Osteoblast (primary cell): ENCODE data around the gene TP73. TPM values are rescaled to one million over a fixed set of nuclear protein-coding genes. Genes with fewer than 3 reads are reported as not detected.

Experiments used
- DNase-seq: peaks from one replicate; pipeline ENCODE4 v3.0.0; 2011; ENCODE audit warnings: low spot score, mixed read lengths; ENCODE audit not compliant: insufficient read length; ENCODE audit errors: missing footprints
- H2AFZ ChIP-seq: 2 replicates; pipeline ENCODE4 v1.6.0; 2011; ENCODE audit warnings: mild to moderate bottlenecking, low read length
- H3K27ac ChIP-seq: 2 replicates; pipeline ENCODE4 v1.5.1; 2011; ENCODE audit warnings: mild to moderate bottlenecking, low read depth, low read length, moderate library complexity
- H3K27me3 ChIP-seq: 2 replicates; pipeline ENCODE4 v1.6.0; 2012; ENCODE audit warnings: mild to moderate bottlenecking, control low read depth, inconsistent platforms, low read length, moderate library complexity; ENCODE audit not compliant: insufficient read depth
- H3K36me3 ChIP-seq: 2 replicates; pipeline ENCODE4 v1.5.1; 2011; ENCODE audit warnings: mild to moderate bottlenecking, low read length, control low read depth, moderate library complexity; ENCODE audit not compliant: insufficient read depth
- H3K4me1 ChIP-seq: 2 replicates; pipeline ENCODE4 v1.5.1; 2011; ENCODE audit warnings: mild to moderate bottlenecking, low read length, control low read depth, moderate library complexity; ENCODE audit not compliant: insufficient read depth
- H3K4me2 ChIP-seq: 2 replicates; pipeline ENCODE4 v1.6.0; 2011; ENCODE audit warnings: mild to moderate bottlenecking, low read length; ENCODE audit not compliant: insufficient read depth
- H3K4me3 ChIP-seq: fragments of 200-600 bp; sonication (generic); 3 replicates; pipeline ENCODE4 v1.5.1; 2012; ENCODE audit warnings: mild to moderate bottlenecking, low read length, inconsistent platforms; ENCODE audit not compliant: insufficient read depth
- H3K79me2 ChIP-seq: 2 replicates; pipeline ENCODE4 v1.6.0; 2012; ENCODE audit warnings: mild to moderate bottlenecking, low read length, control low read depth, inconsistent platforms; ENCODE audit not compliant: insufficient read depth
- H3K9me3 ChIP-seq: 2 replicates; pipeline ENCODE4 v1.5.1; 2011; ENCODE audit warnings: low read depth, low read length, control low read depth
- H4K20me1 ChIP-seq: 2 replicates; pipeline ENCODE4 v1.6.0; 2012; ENCODE audit warnings: mild to moderate bottlenecking, low read length, control low read depth; ENCODE audit not compliant: insufficient read depth
- total RNA-seq: library from RNA; depleted of rRNA; stranded (reverse); fragments of >200 nt; gene quantifications from 2 replicates; pipeline ENCODE4 v1.2.3, GENCODE V29; 2012
- TF ChIP-seq, protein P1 (sequence below): IDR thresholded peaks from 2 replicates; pipeline ENCODE4 v1.5.1; 2011; ENCODE audit warnings: mild to moderate bottlenecking, low read depth, low read length, moderate library complexity; ENCODE audit errors: extremely low read depth

TP73 gene
- total RNA-seq, 1 donor = not detected

DNA sequence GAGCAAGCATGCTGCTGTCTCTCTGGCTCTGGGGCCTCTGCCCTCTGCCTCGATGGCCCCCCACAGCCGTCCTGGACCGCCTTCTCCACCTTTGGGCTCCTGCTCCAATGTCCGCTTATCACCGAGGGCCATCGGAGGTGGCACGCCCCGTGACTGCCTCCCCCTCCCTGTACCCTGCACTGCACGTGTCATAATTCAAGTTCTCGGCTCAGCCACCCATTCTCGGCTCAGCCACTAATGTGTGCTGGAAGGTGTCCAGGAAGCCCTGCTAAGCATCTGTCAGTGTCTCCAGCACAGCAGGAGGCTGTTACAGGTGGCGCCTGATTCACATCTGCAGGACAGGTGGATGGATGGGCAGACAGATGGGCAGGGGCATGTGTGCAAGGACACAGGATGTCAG, 45.5 kb downstream of the TP73 start:
- no peak overlapping the region for H3K4me3 ChIP-seq
- no peaks in the 10 kb centered on the region for H3K36me3 ChIP-seq
- H3K9me3 ChIP-seq = no peaks in the 10 kb centered on the region
- H3K4me1 ChIP-seq = no peaks in the 10 kb centered on the region
- H3K27ac ChIP-seq = no peak overlapping the region
- H2AFZ ChIP-seq = no peak overlapping the region
- H3K27me3 ChIP-seq = peaks cover 6% of the 10 kb centered on the region
- no peaks in the 10 kb centered on the region for H3K79me2 ChIP-seq
- no peak overlapping the region for H3K4me2 ChIP-seq
- DNase-seq = no peak
- no peaks in the 10 kb centered on the region for H4K20me1 ChIP-seq
- TF ChIP-seq, protein P1, sequence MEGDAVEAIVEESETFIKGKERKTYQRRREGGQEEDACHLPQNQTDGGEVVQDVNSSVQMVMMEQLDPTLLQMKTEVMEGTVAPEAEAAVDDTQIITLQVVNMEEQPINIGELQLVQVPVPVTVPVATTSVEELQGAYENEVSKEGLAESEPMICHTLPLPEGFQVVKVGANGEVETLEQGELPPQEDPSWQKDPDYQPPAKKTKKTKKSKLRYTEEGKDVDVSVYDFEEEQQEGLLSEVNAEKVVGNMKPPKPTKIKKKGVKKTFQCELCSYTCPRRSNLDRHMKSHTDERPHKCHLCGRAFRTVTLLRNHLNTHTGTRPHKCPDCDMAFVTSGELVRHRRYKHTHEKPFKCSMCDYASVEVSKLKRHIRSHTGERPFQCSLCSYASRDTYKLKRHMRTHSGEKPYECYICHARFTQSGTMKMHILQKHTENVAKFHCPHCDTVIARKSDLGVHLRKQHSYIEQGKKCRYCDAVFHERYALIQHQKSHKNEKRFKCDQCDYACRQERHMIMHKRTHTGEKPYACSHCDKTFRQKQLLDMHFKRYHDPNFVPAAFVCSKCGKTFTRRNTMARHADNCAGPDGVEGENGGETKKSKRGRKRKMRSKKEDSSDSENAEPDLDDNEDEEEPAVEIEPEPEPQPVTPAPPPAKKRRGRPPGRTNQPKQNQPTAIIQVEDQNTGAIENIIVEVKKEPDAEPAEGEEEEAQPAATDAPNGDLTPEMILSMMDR = no peak

DNA sequence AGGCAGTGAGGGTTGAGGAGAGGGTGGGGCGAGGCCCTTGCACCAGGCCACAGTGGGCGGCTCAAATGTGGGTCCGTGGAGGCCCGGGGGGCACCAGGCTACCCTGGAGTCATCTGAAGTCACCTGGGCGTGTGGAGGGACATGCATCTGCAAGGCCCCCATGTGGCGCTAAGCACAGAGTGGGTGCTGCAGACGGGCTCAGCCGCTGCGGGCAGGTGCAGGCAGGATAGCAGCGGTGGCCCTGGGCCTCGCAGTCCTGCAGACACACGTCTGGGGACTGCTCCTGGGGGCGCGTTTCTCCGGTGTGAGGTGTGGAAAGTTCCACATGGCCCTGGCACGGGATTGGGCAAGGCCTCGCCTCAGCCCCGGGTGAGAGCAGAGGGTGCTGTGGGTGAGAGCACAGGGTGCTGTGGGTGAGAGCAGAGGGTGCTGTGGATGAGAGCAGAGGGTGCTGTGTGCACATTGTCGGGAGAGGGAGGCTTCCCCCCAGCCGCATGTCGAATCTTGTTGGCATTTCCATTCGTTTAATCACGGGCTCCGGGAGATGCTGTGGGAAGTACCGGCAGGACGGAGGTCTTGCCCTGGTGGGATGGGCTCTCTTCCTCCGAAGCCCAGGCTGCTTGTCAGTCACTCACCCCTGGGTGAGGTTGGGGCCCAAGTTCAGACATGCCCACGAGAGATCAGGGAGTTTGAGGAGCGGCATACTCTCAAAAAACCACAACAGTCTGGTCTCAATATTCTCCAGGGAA, 46.5 kb downstream of the TP73 start:
- Histone ChIP-seq H3K36me3 (no peaks in the 10 kb centered on the region), H3K4me2 (no peak overlapping the region), H3K27me3 (peaks cover 6% of the 10 kb centered on the region), H4K20me1 (no peaks in the 10 kb centered on the region), H3K9me3 (no peaks in the 10 kb centered on the region), H3K4me3 (no peak overlapping the region), H2AFZ (no peak overlapping the region), H3K79me2 (no peaks in the 10 kb centered on the region), H3K27ac (no peak overlapping the region), H3K4me1 (no peaks in the 10 kb centered on the region)
- TF ChIP-seq, protein P1 = no peak
- DNase-seq = no peak

DNA sequence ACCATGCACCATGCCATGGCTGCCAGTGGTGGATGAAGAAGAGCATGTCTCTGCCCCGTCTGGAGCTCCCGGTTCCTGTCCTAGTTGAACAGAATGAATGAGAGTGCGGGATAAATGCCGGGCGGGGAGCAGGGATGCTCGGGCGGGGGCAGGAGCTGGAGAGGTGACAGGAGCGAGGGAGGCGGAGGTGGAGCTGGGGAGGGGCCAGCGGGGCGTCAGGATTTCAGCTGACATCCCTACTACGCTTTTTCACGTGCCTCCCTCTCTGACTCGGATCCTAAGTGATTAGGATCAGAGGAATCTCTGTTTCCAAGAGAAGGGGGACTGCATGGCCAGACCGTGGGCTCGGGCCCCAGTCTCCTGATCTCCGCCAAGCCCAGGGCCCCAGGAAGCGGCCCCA, 47.3 kb downstream of the TP73 start:
- no peaks in the 10 kb centered on the region for H4K20me1 ChIP-seq
- H3K4me1 ChIP-seq = no peaks in the 10 kb centered on the region
- DNase-seq = no peak
- no peaks in the 10 kb centered on the region for H3K36me3 ChIP-seq
- no peak overlapping the region for H3K4me3 ChIP-seq
- H3K27me3 ChIP-seq = peaks cover 6% of the 10 kb centered on the region
- no peak overlapping the region for H3K27ac ChIP-seq
- no peaks in the 10 kb centered on the region for H3K79me2 ChIP-seq
- TF ChIP-seq, protein P1 = no peak
- no peak overlapping the region for H3K4me2 ChIP-seq
- H3K9me3 ChIP-seq = no peaks in the 10 kb centered on the region
- H2AFZ ChIP-seq = no peak overlapping the region

DNA sequence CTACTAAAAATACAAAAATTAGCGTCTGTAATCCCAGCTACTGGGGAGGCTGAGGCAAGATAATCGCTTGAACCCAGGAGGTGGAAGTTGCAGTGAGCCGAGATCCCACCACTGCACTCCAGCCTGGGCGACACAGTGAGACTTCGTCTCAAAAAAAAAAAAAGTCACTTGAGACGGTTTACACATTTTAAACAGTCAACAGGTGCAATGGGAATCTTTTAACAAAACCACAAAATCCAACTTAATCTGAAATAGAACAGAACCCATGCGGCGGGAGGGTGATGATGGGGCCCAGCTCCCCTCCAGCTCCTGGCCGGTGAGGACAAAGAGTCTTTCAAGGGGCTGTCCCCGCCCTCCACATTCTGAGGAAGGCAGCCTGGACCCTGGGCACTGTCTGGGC, 48.3 kb downstream of the TP73 start:
- Histone ChIP-seq H2AFZ (no peak overlapping the region), H3K4me1 (no peaks in the 10 kb centered on the region), H3K4me3 (no peak overlapping the region), H3K79me2 (no peaks in the 10 kb centered on the region), H3K4me2 (no peak overlapping the region), H3K27ac (no peak overlapping the region), H3K27me3 (peaks cover 6% of the 10 kb centered on the region), H4K20me1 (no peaks in the 10 kb centered on the region), H3K36me3 (no peaks in the 10 kb centered on the region), H3K9me3 (no peaks in the 10 kb centered on the region)
- DNase-seq = no peak
- TF ChIP-seq, protein P1 = no peak
